NT2/D1 (cell line): Measurements from ENCODE around the gene ZNF385B.

Experiments used
- SUZ12 ChIP-seq: IDR thresholded peaks from 2 replicates; pipeline ENCODE4 v1.6.1; 2011; ENCODE audit not compliant: insufficient read length, insufficient read depth; ENCODE audit errors: extremely low read depth
- YY1 ChIP-seq: IDR thresholded peaks from 2 replicates; pipeline ENCODE4 v1.6.1; 2011; ENCODE audit not compliant: insufficient read length, insufficient read depth
- ZNF274 ChIP-seq: IDR thresholded peaks from 2 replicates; pipeline ENCODE4 v1.6.1; 2011; ENCODE audit warnings: mild to moderate bottlenecking, low read depth, low read length

DNA sequence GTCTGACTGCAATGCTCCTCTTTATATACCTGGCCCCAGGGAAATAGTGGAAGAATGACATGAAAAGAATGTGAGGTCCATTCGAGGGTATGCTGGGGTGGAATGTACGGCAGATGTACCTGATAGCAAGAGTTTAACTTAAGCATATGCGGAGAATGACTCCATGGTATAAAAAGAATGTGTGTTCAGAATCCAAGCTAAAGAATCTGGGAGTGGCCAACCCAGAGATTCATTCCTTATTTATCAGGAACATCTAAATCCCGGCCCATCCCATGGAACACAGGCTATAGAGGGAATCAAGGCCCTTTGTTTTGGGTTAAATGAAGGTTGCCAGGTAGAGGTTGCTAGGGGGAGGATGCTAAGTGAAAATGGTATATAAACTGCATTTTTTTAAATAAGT is 150.0 kb downstream of the ZNF385B start:
- TF ChIP-seq ZNF274 (no peak), SUZ12 (no peak), YY1 (no peak)
